Measurements from ENCODE around the gene BIRC7.

BIRC7 gene, protein sequence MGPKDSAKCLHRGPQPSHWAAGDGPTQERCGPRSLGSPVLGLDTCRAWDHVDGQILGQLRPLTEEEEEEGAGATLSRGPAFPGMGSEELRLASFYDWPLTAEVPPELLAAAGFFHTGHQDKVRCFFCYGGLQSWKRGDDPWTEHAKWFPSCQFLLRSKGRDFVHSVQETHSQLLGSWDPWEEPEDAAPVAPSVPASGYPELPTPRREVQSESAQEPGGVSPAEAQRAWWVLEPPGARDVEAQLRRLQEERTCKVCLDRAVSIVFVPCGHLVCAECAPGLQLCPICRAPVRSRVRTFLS

DNA sequence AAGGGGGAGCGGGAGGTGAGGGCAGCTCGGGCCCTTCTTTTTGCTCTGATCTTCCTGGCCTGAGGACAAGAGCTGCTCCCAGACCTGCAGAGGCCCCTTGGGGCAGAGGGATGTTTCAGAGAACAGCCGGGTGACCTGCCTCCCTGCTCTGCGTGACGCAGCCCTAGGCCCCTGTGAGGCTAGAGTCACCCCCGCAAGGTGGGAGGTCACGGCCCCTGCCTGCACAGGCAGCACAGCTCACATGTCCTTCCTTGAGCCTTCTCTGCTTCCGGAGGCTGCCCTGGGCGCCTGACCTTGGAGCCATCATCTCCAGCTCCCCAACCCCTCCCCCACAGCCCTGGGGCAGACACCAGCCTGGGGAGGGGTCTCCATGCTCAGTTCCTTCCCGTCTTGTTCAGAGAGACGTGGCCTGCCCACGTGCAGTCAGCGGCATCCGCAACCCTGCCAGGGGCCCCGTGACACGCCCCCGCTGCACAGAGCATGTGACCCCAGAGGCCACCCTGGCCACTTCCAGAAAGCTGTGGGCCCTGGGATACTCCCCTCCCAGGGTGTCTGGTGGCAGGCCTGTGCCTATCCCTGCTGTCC lies at the start of gene BIRC7:
Gene BIRC7 (plus strand): TSS at position 507 of the 585 bp plus-strand sequence. CDS start 192 bp downstream, outside the sequence.
- no peak for TF ChIP-seq ZNF274 (IDR thresholded peaks at IDR 0.05; ENCODE audit: low read depth, low read length)
- no peak within 1 kb of the TSS for H3K4me3 ChIP-seq (ENCODE audit: low read length)

DNA sequence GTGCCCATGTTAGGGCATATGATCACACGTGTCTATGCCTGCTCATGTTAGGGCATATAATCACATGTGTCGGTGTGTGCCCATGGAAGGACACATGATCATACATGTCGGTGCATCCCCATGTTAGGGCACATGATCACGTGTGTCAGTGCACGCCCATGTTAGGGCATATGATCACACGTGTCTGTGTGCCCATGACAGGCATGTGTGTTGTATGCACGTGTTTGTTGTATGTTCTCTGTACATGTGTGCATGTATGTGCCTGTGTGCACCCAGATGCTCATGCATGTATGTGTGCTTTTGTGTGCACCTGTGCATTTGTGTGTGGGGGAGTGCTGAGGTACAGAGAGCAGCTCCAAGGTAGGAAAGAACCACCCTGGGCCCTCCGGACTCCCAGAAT lies 49.6 kb upstream of the BIRC7 start:
- no peak overlapping the region for H3K4me3 ChIP-seq (ENCODE audit: low read length)
- no peak for TF ChIP-seq ZNF274 (IDR thresholded peaks at IDR 0.05; ENCODE audit: low read depth, low read length)

DNA sequence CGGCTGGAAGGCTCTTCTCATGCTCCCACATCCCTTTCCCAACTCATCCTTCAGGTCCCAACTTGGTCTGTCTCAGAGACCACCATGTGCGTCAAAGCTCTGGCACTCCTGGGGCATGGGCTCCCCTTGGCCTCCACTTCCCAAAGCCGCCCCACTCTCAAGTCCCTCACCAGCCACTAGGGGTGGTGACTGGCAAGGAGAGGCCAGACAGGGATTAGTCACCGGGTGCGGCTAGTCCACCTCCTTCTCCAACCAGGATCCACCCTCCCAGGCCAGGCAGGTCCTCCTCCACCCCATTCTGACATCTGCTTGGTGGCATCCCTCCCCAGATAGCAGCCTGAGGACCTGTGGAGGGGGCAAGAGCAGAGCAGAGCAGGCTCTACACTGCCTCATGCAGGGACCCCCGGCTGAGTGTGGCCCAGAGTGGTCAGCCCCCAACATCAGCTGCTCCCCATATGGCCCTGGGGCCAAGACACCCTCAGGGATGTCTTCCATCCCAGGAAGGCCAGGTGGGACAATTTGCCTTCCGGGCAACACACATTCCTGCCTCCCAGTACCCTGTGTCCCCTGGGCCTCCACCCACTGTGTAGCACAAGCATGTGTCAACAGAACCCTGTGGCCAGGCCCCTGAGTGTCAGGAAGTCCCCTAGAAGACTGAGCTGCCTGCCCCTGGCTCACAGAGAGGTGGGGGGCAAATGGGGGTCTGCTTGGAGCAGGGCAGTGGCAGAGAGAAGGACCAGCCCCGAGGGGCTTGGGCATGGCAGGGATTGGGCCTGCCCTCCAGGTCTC lies 49.0 kb upstream of the BIRC7 start:
- TF ChIP-seq ZNF274 (IDR thresholded peaks at IDR 0.05; ENCODE audit: low read depth, low read length) = no peak
- no peak overlapping the region for H3K4me3 ChIP-seq (ENCODE audit: low read length)

DNA sequence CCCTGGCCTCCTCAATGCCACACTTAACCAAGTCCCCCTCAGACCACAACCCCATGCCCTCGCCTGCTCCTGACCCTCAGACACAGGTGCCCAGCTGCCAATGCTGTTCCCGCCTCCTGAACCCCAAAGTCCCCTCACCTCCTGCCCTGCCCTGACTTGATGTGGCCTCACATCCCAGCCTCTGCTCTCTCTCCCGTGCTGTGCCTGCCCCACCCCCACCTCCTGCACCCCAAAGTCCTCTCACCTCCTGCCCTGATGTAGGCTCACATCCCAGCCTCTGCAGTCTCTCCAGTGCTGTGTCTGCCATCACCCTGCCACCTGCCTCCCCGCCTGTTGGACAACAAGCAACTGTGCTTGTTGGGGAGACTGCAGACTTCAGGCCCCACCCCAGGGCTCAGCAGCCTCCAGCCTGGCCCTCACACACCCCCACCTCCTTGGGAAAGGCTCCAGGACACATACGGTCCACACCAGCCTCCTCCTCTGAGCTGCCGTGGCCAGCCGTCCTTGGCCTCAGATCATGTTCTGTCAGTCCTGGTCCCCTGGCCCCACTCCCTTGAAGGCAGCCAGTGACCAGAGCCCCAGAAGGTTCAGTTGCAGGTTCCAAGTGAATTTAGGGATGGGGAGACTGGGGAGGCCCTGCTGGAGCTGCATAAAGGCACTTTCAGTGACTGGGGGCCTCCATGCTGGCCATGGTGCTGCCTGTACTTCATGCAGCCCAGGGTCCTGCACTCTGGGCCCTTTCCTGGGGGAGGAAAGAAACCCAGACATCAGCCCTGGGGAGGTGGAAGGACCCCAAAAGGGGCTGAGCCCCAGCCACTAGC lies 48.2 kb upstream of the BIRC7 start:
- no peak overlapping the region for H3K4me3 ChIP-seq (ENCODE audit: low read length)
- no peak for TF ChIP-seq ZNF274 (IDR thresholded peaks at IDR 0.05; ENCODE audit: low read depth, low read length)

DNA sequence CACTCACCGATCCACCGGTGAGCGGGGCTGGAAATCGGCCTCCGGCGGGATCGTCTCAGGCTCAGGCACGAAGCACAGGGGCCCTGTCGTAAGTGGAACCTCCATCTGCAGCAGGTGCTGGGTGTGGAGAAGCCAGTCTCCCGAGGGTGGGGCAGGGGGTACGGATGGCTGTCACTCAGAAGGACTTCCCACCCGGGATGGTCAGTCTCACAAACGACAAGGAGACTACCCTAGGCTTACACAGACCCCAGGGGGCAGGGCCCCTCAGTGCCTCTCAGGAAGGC lies 47.6 kb upstream of the BIRC7 start:
- no peak for TF ChIP-seq ZNF274 (IDR thresholded peaks at IDR 0.05; ENCODE audit: low read depth, low read length)
- no peak overlapping the region for H3K4me3 ChIP-seq (ENCODE audit: low read length)

DNA sequence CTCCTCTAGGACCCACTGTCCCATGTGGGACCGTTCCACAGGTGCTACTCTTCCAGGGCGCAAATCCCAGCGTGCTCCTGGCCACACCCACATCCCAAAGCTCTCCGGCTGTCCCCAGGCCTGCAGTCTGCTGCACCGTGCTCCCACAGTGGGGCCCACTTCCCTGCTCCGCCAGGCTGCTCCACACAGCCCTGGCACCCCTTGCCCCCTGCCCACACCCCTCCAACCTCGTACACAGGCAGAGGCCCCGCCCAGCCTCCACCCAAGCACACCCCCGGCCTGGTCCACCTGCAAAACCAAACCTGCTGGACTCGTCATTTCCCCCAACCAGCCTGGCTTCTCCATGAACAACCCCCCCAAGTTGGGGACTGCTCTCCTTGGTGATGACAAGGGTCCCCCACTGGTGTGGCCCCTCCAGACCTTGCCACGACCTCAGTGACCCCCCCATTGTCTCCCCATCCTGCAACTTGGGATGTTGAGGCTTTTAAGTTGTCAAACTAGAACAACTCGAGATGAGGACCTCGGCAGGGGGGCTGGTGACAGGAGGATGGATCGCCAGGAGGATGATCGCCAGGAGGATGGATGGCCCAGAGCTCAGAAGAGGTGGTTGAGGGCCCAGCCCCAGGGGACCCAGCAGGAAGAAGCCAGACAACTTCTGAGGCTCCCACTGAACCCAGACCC lies 46.9 kb upstream of the BIRC7 start:
- TF ChIP-seq ZNF274 (IDR thresholded peaks at IDR 0.05; ENCODE audit: low read depth, low read length) = no peak
- no peak overlapping the region for H3K4me3 ChIP-seq (ENCODE audit: low read length)

DNA sequence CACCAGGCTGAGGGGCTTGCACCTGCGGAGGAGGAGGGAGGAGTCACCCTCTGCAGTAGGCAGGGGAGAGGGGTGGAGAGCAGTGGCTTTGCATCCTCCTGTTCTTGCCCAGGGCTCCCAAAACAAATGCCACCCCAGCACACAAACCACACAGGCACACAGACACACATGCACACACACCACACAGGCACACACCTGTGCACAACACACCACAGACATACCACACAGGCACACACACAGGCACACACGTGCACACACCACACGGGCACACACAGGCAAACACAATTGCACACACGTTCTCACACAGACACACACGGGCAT lies 46.4 kb upstream of the BIRC7 start:
- TF ChIP-seq ZNF274 (IDR thresholded peaks at IDR 0.05; ENCODE audit: low read depth, low read length) = no peak
- no peak overlapping the region for H3K4me3 ChIP-seq (ENCODE audit: low read length)

DNA sequence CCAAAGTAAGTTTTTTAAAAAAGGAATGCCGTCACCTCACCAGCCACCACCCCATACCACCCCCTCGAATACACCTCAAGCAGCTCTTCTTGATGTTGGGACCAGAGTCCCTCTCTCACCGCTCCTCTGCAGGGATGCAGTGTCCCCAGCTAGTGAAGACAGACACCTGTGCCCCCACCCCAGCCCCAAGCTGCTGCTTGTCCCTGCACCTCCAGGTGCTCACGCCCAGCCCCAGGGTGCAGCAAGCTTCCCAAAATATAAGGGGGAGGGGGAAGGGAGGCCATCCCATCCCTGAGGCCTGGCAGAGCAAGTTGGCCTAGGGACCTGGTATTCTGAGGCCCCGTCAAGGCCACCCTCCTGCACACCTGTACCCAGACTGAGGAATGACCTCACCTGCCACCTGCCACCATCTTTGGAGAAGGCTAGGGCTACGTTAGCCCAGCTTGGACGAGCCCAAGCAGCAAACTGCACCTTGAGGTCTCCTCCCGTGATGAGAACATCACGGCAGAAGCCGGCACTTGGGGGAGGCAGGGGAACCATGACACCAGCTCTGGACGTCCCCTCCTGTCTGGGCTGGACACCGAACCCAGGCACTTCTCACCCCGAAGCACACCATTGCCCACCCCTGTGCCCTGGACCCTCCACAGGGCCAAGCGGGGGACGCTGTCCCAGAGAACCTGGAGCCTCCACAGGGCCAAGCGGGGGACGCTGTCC lies 45.7 kb upstream of the BIRC7 start:
- TF ChIP-seq ZNF274 (IDR thresholded peaks at IDR 0.05; ENCODE audit: low read depth, low read length) = no peak
- no peak overlapping the region for H3K4me3 ChIP-seq (ENCODE audit: low read length)

DNA sequence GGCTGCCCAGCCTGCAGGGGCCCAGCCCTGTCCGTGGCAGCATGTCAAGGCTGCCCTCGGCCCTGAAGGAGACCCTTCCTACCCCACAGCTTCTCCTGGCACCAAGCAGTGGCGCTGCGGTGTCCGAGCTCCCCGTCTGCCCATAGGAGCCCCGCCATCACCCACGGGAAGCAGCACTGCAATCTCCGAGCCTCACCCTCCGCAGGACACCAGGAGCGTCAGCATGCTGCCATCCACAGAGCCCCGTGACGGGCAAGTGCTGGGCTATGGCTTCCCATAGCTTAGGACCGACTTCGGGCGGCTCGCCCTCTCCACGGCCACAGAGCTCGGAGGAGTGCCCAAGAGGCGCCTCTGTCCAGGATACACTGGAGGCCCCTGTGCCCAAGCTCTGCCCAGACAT lies 44.9 kb upstream of the BIRC7 start:
- H3K4me3 ChIP-seq (ENCODE audit: low read length) = no peak overlapping the region
- TF ChIP-seq ZNF274 (IDR thresholded peaks at IDR 0.05; ENCODE audit: low read depth, low read length) = no peak

DNA sequence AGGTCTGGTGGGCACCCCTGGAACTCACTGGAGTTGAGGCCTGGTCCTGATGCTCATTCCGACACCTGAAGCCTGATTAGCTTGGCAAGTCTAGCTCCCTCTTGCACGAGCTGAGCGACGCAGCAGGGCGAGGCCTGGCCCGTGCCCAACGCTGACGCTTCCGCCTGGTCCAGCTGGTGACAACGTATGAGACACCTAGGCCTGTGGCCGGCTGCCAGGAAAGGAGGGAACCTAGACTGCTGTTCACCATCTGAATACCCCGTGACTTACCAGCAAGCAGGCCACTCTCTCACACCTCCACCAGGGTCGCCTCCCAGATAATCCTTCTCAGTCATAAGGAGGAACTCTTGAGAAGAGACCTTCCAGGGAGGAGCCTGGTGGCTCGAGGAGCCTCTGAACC lies 44.3 kb upstream of the BIRC7 start:
- H3K4me3 ChIP-seq (ENCODE audit: low read length) = no peak overlapping the region
- no peak for TF ChIP-seq ZNF274 (IDR thresholded peaks at IDR 0.05; ENCODE audit: low read depth, low read length)

DNA sequence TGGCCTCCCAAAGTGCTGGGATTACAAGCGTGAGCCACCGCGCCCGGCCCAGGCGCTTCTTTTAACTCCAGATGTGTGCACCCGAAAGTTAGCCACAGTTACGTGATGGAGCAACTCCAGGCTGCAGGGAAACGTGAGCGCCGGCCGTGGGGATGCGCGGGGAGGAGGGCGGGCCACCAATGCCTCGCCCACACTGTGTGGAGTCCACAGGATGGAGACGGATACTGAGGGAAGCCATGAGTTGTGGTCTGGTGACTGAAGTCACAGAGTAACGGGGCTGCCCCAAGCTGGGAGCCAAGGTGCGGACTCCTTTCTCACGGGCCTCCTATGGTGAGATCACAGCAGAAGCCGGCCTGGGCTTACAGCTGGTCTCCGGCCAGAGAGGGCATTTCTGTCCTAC lies 43.0 kb upstream of the BIRC7 start:
- no peak overlapping the region for H3K4me3 ChIP-seq (ENCODE audit: low read length)
- no peak for TF ChIP-seq ZNF274 (IDR thresholded peaks at IDR 0.05; ENCODE audit: low read depth, low read length)

DNA sequence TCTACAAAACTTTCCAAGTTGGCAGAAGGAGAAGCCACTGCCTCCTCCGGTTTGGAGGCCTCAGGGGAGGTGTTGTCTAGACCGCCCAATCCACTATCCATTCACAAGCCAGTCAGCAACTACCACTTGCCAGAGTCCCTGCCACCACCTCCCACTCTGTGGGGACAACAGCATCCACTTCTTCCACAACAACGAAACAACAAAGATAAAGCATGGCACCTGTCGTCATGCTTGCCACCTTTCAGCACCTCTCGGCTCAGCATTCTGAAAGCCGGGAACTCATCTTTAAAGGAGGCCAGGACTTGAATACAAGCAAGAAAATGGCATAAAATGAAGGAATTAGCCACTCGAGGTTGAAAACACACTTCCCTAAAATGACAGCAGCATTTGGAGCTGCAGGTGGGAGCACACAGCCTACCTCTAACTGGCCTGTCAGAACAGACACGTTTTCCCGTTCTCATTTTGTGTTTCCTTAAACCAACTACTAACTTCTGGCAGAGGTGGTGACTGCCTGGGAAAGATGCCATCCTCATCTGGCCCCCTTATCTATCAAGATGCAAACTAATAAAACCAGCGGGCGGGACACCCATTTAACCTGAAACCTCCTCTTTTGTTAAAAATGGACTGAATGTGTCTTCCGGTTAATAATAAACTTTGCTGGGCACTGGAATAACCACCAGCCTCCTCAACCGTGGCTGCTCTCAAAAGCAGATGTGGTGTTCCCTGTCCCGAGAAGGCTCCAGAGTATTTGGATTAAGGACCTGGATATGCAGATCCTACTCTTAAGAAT lies 41.5 kb upstream of the BIRC7 start:
- TF ChIP-seq ZNF274 (IDR thresholded peaks at IDR 0.05; ENCODE audit: low read depth, low read length) = no peak
- H3K4me3 ChIP-seq (ENCODE audit: low read length) = no peak overlapping the region

DNA sequence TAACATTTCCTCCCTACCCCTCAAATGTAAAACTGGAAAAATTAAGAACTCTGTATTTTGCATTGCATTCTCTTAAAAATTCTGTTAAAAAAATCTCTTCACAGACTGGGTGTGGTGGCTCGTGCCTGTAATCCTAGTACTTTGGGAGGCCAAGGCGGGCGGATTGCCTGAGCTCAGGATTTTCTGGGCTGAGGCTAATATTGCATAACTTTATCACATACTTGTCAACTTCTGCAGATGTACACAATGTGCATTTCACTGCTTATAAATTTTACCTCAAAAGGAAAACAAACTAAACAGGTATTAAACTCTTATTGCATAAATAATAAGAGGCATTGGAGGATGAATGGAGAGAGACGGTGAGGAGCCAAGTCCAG lies 40.9 kb upstream of the BIRC7 start:
- H3K4me3 ChIP-seq (ENCODE audit: low read length) = no peak overlapping the region
- TF ChIP-seq ZNF274 (IDR thresholded peaks at IDR 0.05; ENCODE audit: low read depth, low read length) = no peak

Data from GM08714 (cell line).